ENCODE measurements around the gene TM7SF2.

DNA sequence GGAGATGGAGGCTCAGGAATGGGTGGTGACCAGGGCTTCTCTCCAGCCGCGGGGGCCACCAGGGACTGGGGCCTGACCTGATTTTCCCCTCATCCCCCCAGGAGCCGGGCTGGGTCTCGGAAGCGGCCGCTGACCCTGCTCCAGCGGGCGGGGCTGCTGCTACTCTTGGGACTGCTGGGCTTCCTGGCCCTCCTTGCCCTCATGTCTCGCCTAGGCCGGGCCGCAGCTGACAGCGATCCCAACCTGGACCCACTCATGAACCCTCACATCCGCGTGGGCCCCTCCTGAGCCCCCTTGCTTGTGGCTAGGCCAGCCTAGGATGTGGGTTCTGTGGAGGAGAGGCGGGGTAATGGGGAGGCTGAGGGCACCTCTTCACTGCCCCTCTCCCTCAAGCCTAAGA, 23.8 kb upstream of the TM7SF2 start:
- TF ChIP-seq, protein P1, sequence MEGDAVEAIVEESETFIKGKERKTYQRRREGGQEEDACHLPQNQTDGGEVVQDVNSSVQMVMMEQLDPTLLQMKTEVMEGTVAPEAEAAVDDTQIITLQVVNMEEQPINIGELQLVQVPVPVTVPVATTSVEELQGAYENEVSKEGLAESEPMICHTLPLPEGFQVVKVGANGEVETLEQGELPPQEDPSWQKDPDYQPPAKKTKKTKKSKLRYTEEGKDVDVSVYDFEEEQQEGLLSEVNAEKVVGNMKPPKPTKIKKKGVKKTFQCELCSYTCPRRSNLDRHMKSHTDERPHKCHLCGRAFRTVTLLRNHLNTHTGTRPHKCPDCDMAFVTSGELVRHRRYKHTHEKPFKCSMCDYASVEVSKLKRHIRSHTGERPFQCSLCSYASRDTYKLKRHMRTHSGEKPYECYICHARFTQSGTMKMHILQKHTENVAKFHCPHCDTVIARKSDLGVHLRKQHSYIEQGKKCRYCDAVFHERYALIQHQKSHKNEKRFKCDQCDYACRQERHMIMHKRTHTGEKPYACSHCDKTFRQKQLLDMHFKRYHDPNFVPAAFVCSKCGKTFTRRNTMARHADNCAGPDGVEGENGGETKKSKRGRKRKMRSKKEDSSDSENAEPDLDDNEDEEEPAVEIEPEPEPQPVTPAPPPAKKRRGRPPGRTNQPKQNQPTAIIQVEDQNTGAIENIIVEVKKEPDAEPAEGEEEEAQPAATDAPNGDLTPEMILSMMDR (optimal IDR thresholded peaks at IDR 0.05 in 1 of 3, IDR thresholded peaks at IDR 0.05 in 1 of 3, conservative IDR thresholded peaks at IDR 0.05 in 1 of 3; ENCODE audit: extremely low read depth in 1 of 3, insufficient read depth in 2 of 3, low read length in 3 of 3): no peak
- TF ChIP-seq EZH2 (IDR thresholded peaks at IDR 0.05; ENCODE audit: low read length): no peak
